Breast epithelium (tissue), 3 donors: ENCODE results near the gene TADA2B.

ENCODE experiments used
- POLR2A ChIP-seq: fragments of 450-650 bp; IDR thresholded peaks from one replicate; pipeline ENCODE4 v1.6.1; 2016; ENCODE audit warnings: antibody characterized with exemption, mild to moderate bottlenecking, moderate library complexity
- POLR2AphosphoS5 ChIP-seq, 3 donors: sonication (generic); formaldehyde crosslinking; IDR thresholded peaks; one replicate each; pipeline ENCODE4 v1.6.1; 2017; ENCODE audit warnings: antibody characterized with exemption in 3 of 3
- TF ChIP-seq, protein P1 (sequence below), 3 donors: fragments of 450-650 bp; IDR thresholded peaks; one replicate each; pipeline ENCODE4 v1.5.1; 2016 to 2017; ENCODE audit warnings: antibody characterized with exemption in 3 of 3, mild to moderate bottlenecking in 3 of 3, moderate library complexity in 3 of 3

DNA sequence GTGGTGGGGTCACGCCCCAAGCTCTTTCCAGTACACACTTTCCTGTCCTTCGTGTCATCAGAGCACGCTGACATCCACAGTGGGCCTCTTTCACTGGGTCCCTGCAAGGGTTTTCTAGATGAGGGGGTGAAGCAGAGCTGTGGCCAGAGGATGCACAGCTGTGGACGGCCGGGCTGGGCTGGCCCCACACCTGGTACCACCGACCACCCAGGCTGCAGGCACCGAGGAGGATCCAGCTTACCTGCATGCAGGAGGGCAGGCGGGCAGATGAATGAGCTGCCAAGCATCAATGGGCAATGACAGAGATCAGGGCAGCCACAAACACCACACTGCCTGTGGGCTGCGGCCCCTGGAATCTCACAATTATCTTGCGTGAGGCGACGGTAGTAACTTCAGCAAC, 34.2 kb downstream of the TADA2B start:
- TF ChIP-seq, protein P1, sequence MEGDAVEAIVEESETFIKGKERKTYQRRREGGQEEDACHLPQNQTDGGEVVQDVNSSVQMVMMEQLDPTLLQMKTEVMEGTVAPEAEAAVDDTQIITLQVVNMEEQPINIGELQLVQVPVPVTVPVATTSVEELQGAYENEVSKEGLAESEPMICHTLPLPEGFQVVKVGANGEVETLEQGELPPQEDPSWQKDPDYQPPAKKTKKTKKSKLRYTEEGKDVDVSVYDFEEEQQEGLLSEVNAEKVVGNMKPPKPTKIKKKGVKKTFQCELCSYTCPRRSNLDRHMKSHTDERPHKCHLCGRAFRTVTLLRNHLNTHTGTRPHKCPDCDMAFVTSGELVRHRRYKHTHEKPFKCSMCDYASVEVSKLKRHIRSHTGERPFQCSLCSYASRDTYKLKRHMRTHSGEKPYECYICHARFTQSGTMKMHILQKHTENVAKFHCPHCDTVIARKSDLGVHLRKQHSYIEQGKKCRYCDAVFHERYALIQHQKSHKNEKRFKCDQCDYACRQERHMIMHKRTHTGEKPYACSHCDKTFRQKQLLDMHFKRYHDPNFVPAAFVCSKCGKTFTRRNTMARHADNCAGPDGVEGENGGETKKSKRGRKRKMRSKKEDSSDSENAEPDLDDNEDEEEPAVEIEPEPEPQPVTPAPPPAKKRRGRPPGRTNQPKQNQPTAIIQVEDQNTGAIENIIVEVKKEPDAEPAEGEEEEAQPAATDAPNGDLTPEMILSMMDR (IDR thresholded peaks at IDR 0.05): no peak
- TF ChIP-seq POLR2A: no peak
- TF ChIP-seq POLR2AphosphoS5 (IDR thresholded peaks at IDR 0.05): no peak
